Suprapubic skin (tissue), 4 donors: ENCODE results near the gene AMIGO3.

ENCODE experiments used
- EP300 ChIP-seq: sonication (generic); formaldehyde crosslinking; IDR thresholded peaks from one replicate; pipeline ENCODE4 v1.6.1; 2017; ENCODE audit warnings: antibody characterized with exemption
- POLR2A ChIP-seq, 2 donors: fragments of 450-650 bp; IDR thresholded peaks; one replicate each; pipeline ENCODE4 v1.6.1; 2017; ENCODE audit warnings: antibody characterized with exemption in 2 of 2, mild to moderate bottlenecking in 2 of 2, moderate library complexity in 2 of 2
- POLR2AphosphoS5 ChIP-seq, 3 donors: sonication (generic); formaldehyde crosslinking; IDR thresholded peaks; one replicate each; pipeline ENCODE4 v1.6.1; 2017; ENCODE audit warnings: antibody characterized with exemption in 3 of 3
- TF ChIP-seq, protein P1 (sequence below), 2 donors: fragments of 200-600 bp in 1 of 2; fragments of 450-650 bp in 1 of 2; sonication (generic) in 1 of 2; IDR thresholded peaks; one replicate each; pipeline ENCODE4 v1.5.1; 2016 to 2019; ENCODE audit warnings: antibody characterized with exemption in 2 of 2, mild to moderate bottlenecking in 1 of 2, moderate library complexity in 1 of 2

DNA sequence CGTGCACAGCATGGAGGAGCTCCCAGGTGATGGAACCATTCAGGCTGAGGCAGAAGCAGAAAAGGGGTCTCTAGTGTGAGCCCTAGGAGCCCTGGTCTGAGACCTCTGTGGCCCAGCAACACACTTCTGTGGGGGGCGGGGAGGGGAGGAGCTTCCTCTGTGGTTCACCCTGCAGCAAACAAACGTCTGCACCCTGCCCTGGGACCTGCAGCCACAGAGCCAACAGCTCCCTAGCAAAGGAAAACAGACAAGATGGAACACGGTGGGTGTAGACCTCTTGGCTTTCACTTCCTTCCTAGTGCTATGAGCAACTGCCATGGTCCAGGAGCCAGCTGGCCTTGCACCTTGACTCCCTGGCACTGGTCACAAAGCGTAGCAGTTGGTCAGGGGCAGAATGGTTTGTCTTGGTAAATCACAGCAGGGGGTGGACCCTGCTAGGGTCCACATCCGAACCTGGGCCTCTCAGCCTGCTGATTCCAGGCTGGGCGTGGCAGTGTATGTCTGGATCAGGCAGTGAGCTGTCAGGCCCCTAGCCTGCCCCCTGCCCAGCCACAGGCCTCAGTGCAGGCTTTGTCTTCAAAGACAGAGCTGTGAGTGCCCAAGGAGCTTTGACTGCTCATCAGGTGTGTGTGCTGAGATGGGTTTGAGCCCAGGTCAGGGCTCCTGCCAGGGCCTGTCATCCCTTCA, 6.7 kb downstream of the AMIGO3 start:
- TF ChIP-seq, protein P1, sequence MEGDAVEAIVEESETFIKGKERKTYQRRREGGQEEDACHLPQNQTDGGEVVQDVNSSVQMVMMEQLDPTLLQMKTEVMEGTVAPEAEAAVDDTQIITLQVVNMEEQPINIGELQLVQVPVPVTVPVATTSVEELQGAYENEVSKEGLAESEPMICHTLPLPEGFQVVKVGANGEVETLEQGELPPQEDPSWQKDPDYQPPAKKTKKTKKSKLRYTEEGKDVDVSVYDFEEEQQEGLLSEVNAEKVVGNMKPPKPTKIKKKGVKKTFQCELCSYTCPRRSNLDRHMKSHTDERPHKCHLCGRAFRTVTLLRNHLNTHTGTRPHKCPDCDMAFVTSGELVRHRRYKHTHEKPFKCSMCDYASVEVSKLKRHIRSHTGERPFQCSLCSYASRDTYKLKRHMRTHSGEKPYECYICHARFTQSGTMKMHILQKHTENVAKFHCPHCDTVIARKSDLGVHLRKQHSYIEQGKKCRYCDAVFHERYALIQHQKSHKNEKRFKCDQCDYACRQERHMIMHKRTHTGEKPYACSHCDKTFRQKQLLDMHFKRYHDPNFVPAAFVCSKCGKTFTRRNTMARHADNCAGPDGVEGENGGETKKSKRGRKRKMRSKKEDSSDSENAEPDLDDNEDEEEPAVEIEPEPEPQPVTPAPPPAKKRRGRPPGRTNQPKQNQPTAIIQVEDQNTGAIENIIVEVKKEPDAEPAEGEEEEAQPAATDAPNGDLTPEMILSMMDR (IDR thresholded peaks at IDR 0.05), result no peak
- TF ChIP-seq POLR2AphosphoS5 (IDR thresholded peaks at IDR 0.05) (no peak), POLR2A (IDR thresholded peaks at IDR 0.05) (no peak), EP300 (no peak)
